NCI-H187 treated with DMSO at 0.1 percent for 48 hours (cell line): ENCODE results near the gene EML6.

ENCODE experiments used
- DNase-seq: peaks from one replicate; lab custom pipeline; 2025; lab: John Stamatoyannopoulos, UW

Gene EML6

GRCh38 chr2:55000341-55000740 lies 276.9 kb downstream of the EML6 start:
- DNase-seq, result no peak

- DNase-seq, result no peak
Measured at GRCh38 chr2:55001716-55002115, 278.3 kb downstream of the EML6 start.

GRCh38 chr2:55003706-55004639 lies 280.5 kb downstream of the EML6 start:
- no peak for DNase-seq

- DNase-seq, result no peak
Measured at GRCh38 chr2:55006306-55006705, 282.8 kb downstream of the EML6 start.

GRCh38 chr2:55009277-55010060 lies 286.0 kb downstream of the EML6 start:
- no peak for DNase-seq

GRCh38 chr2:55010149-55010591 lies 286.7 kb downstream of the EML6 start:
- DNase-seq, result no peak

- no peak for DNase-seq
Measured at GRCh38 chr2:55010915-55011314, 287.5 kb downstream of the EML6 start.

- DNase-seq, result no peak
Measured at GRCh38 chr2:55011831-55012671, 288.6 kb downstream of the EML6 start.

- no peak for DNase-seq
Measured at GRCh38 chr2:55012672-55013484, 289.4 kb downstream of the EML6 start.

GRCh38 chr2:55013936-55014335 lies 290.5 kb downstream of the EML6 start:
- DNase-seq, result no peak

- no peak for DNase-seq
Measured at GRCh38 chr2:55014962-55015939, 291.8 kb downstream of the EML6 start.

GRCh38 chr2:55017428-55017827 lies 294.0 kb downstream of the EML6 start:
- DNase-seq, result no peak

- no peak for DNase-seq
Measured at GRCh38 chr2:55017880-55018279, 294.4 kb downstream of the EML6 start.

- no peak for DNase-seq
Measured at GRCh38 chr2:55018619-55019018, 295.2 kb downstream of the EML6 start.

- DNase-seq, result no peak
Measured at GRCh38 chr2:55019526-55020258, 296.2 kb downstream of the EML6 start.
